IMR-90 (cell line): Measurements from ENCODE around the gene TTC16. TPM values are rescaled to one million over a fixed set of nuclear protein-coding genes. Genes with fewer than 3 reads are reported as not detected.

Source experiments
- ATAC-seq: fragments of 200-7000 bp; cut with Tn5 transposase; 2 replicates; pipeline ENCODE4 v1.9.1; 2020; ENCODE audit warnings: low read depth, mild to moderate bottlenecking, moderate library complexity
- BruUV-seq: library from RNA; stranded (reverse); fragments of 400-500 nt; replicated peaks from 2 replicates; lab custom pipeline; 2021; lab: Mats Ljungman, UMichigan
- CTCF ChIA-PET: fragments of 300-600 bp; formaldehyde crosslinking; extraction: SDS; loops from one replicate; lab custom pipeline; 2021; ENCODE audit warnings: antibody characterized with exemption; lab: Yijun Ruan, JAX
- POLR2A ChIA-PET: fragments of 300-600 bp; sonication (Branson Sonifier 250); formaldehyde crosslinking; loops from one replicate; lab custom pipeline; 2022; ENCODE audit warnings: antibody characterized with exemption; ENCODE audit not compliant: unreplicated experiment; lab: Charles Lee
- DNase-seq: peaks from one replicate; pipeline ENCODE4 v3.0.0; 2013
- H2AFZ ChIP-seq: replicated peaks from 2 replicates; pipeline ENCODE3; 2013; ENCODE audit warnings: low read length, mild to moderate bottlenecking; ENCODE audit not compliant: poor library complexity
- H2AK5ac ChIP-seq: 2 replicates; pipeline ENCODE4 v1.6.1; 2013; ENCODE audit warnings: low read depth, low read length, inconsistent platforms
- H2AK9ac ChIP-seq: replicated peaks from 2 replicates; pipeline ENCODE3; 2013; ENCODE audit warnings: mild to moderate bottlenecking, low read depth, low read length, moderate library complexity; ENCODE audit not compliant: poor library complexity
- H2BK120ac ChIP-seq: 2 replicates; pipeline ENCODE4 v1.6.1; 2013; ENCODE audit warnings: low read depth, low read length, inconsistent platforms
- H2BK15ac ChIP-seq: 3 replicates; pipeline ENCODE4 v1.6.1; 2013; ENCODE audit warnings: low read depth, low read length, inconsistent platforms
- H2BK20ac ChIP-seq: 2 replicates; pipeline ENCODE4 v1.6.1; 2013; ENCODE audit warnings: low read depth, mild to moderate bottlenecking, inconsistent platforms, low read length, moderate library complexity
- H2BK5ac ChIP-seq: 2 replicates; pipeline ENCODE4 v1.6.1; 2013; ENCODE audit warnings: mild to moderate bottlenecking, low read depth, low read length, inconsistent platforms; ENCODE audit not compliant: poor library complexity, severe bottlenecking
- H3K14ac ChIP-seq: replicated peaks from 2 replicates; pipeline ENCODE4 v1.6.1; 2013; ENCODE audit warnings: low read depth, low read length, inconsistent platforms
- H3K18ac ChIP-seq: 2 replicates; pipeline ENCODE4 v1.6.1; 2013; ENCODE audit warnings: low read depth, low read length, control low read depth
- H3K23ac ChIP-seq: 2 replicates; pipeline ENCODE4 v1.6.1; 2013; ENCODE audit warnings: low read depth, low read length, inconsistent platforms
- H3K27ac ChIP-seq: 2 replicates; pipeline ENCODE4 v1.5.1; 2013; ENCODE audit warnings: mild to moderate bottlenecking, control low read depth, low read length; ENCODE audit not compliant: insufficient read depth
- H3K27me3 ChIP-seq: 2 replicates; pipeline ENCODE4 v1.6.1; 2013; ENCODE audit warnings: low read length; ENCODE audit not compliant: control insufficient read depth, insufficient read depth
- H3K36me3 ChIP-seq: 2 replicates; pipeline ENCODE4 v1.6.1; 2013; ENCODE audit warnings: low read length, mixed read lengths; ENCODE audit not compliant: control insufficient read depth, insufficient read depth
- H3K4ac ChIP-seq: 2 replicates; pipeline ENCODE4 v1.6.1; 2013; ENCODE audit warnings: low read depth, low read length, inconsistent platforms
- H3K4me1 ChIP-seq: 2 replicates; pipeline ENCODE4 v1.6.1; 2013; ENCODE audit warnings: low read length, mixed read lengths; ENCODE audit not compliant: control insufficient read depth, insufficient read depth
- H3K4me2 ChIP-seq: 2 replicates; pipeline ENCODE4 v1.6.1; 2013; ENCODE audit warnings: low read depth, mild to moderate bottlenecking, control low read depth, low read length, moderate library complexity
- H3K4me3 ChIP-seq: 2 replicates; pipeline ENCODE4 v1.5.1; 2013; ENCODE audit warnings: low read depth, mild to moderate bottlenecking, control low read depth, low read length, moderate library complexity; ENCODE audit not compliant: insufficient read depth
- H3K56ac ChIP-seq: 2 replicates; pipeline ENCODE4 v1.6.1; 2013; ENCODE audit warnings: low read length, inconsistent platforms; ENCODE audit not compliant: insufficient read depth; ENCODE audit errors: extremely low read depth
- H3K79me1 ChIP-seq, 2 experiments: 2 replicates each; pipeline ENCODE4 v1.6.1; 2013; ENCODE audit warnings: low read length in 2 of 2, inconsistent platforms in 1 of 2, low read depth in 1 of 2
- H3K9ac ChIP-seq: 2 replicates; pipeline ENCODE4 v1.6.1; 2013; ENCODE audit warnings: low read depth, low read length, control low read depth
- H3K9me1 ChIP-seq: 2 replicates; pipeline ENCODE4 v1.6.1; 2013; ENCODE audit warnings: low read length, inconsistent platforms; ENCODE audit not compliant: insufficient read depth
- H3K9me3 ChIP-seq: 2 replicates; pipeline ENCODE4 v1.6.1; 2013; ENCODE audit warnings: low read length; ENCODE audit not compliant: control insufficient read depth, insufficient read depth
- H4K20me1 ChIP-seq: 2 replicates; pipeline ENCODE4 v1.6.1; 2013; ENCODE audit warnings: low read length, inconsistent platforms; ENCODE audit not compliant: insufficient read depth
- H4K5ac ChIP-seq: 2 replicates; pipeline ENCODE4 v1.6.1; 2013; ENCODE audit warnings: mild to moderate bottlenecking, low read depth, low read length, control low read depth
- H4K8ac ChIP-seq, 2 experiments: 2 replicates each; pipeline ENCODE4 v1.6.1; 2013; ENCODE audit warnings: low read depth in 2 of 2, low read length in 2 of 2, control low read depth in 1 of 2, inconsistent platforms in 1 of 2
- H4K91ac ChIP-seq: 2 replicates; pipeline ENCODE4 v1.6.1; 2013; ENCODE audit warnings: low read depth, low read length, inconsistent platforms; ENCODE audit not compliant: insufficient read depth
- MAFK ChIP-seq: IDR thresholded peaks from 2 replicates; pipeline ENCODE4 v1.6.1; 2012; ENCODE audit warnings: low read depth, low read length, improper control_type of control experiment
- MAZ ChIP-seq: IDR thresholded peaks from 2 replicates; pipeline ENCODE4 v1.6.1; 2012; ENCODE audit warnings: low read depth, mild to moderate bottlenecking, low read length, improper control_type of control experiment, moderate library complexity, borderline replicate concordance
- RFX5 ChIP-seq: IDR thresholded peaks from 2 replicates; pipeline ENCODE4 v1.8.0; 2012; ENCODE audit warnings: low read depth, mild to moderate bottlenecking, low read length, moderate library complexity
- WGBS, 2 experiments: methylation state at CpG; one replicate each; pipeline versions ENCODE4 v1.1.5 to v1.1.7; 2013; ENCODE audit warnings: missing lambda C conversion rate in 2 of 2; ENCODE audit not compliant: insufficient read length in 1 of 2; ENCODE audit errors: extremely low coverage in 2 of 2; 5-methylcytosine and 5-hydroxymethylcytosine counted together
- dilution Hi-C: fragments of 300-500 bp; cut with HindIII; formaldehyde crosslinking; loops from one replicate; pipeline ENCODE4 v1.14.3; 2018; ENCODE audit warnings: low sequenced_read_pairs; ENCODE audit not compliant: unreplicated experiment
- in situ Hi-C: fragments of 300-500 bp; cut with MboI; formaldehyde crosslinking; loops from 3 replicates; pipeline ENCODE4 v1.14.3; 2019; ENCODE audit warnings: low sequenced_read_pairs, inconsistent platforms, mixed read lengths
- intact Hi-C: fragments of 100-400 bp; cut with micrococcal nuclease; formaldehyde crosslinking; loops from 2 replicates; pipeline ENCODE4 v1.10.0; 2022
- polyA plus RNA-seq, 3 experiments: library from polyadenylated mRNA; depleted of rRNA; stranded (reverse); fragments of >200 nt; gene quantifications; 2 replicates each; pipeline ENCODE4 v1.2.3, GENCODE V29; 2012; ENCODE audit warnings: low replicate concordance in 1 of 3
- total RNA-seq: library from RNA; depleted of rRNA; stranded (reverse); fragments of >200 nt; gene quantifications from 2 replicates; pipeline ENCODE4 v1.2.3, GENCODE V29; 2012

TTC16 gene
- total and polyA plus RNA-seq, 2 of the 4 experiments (the other 2 are of a cell fraction) = 0.02 TPM; not detected in 1

GRCh38 chr9:127682351-127683136 is 33.3 kb upstream of the TTC16 start:
- no peak overlapping the region for H3K14ac ChIP-seq
- POLR2A ChIA-PET = no interaction called here
- in situ Hi-C loops = no loop called here
- 91% methylated on average over 9 of the region's 23 CpGs; no CpG with 5 or more reads in 1 of the 2 experiments for WGBS, 2 experiments
- DNase-seq (no peak), ATAC-seq (no peak)
- H4K20me1 ChIP-seq = no peaks in the 10 kb centered on the region
- dilution Hi-C loops = no loop called here
- H3K4me1 ChIP-seq = peaks cover 11% of the 10 kb centered on the region
- peaks cover 17% of the 10 kb centered on the region for H3K9me1 ChIP-seq
- H3K4ac ChIP-seq = no peak overlapping the region
- no peaks in the 10 kb centered on the region for H3K27me3 ChIP-seq
- H3K9me3 ChIP-seq = no peaks in the 10 kb centered on the region
- H3K18ac ChIP-seq = no peak overlapping the region
- H2AK9ac ChIP-seq = no peak overlapping the region
- H3K23ac ChIP-seq = no peak overlapping the region
- H2AFZ ChIP-seq = no peak overlapping the region
- BruUV-seq = no TSS peak
- H3K9ac ChIP-seq = no peak overlapping the region
- no peak overlapping the region for H4K5ac ChIP-seq
- H3K27ac ChIP-seq = no peak overlapping the region
- no peak overlapping the region for H3K4me3 ChIP-seq
- H3K4me2 ChIP-seq = no peak overlapping the region
- CTCF ChIA-PET = interaction anchor here (1.1 kb wide), 1 partner anchor 52 kb away, joined by 3 read pairs; the partner anchor contains the start of gene TOR2A
- no peak overlapping the region for H4K8ac ChIP-seq
- no peak overlapping the region for H2BK20ac ChIP-seq
- no peak overlapping the region for H2AK5ac ChIP-seq
- intact Hi-C loops = no loop called here
- H4K91ac ChIP-seq = no peak overlapping the region
- H2BK120ac ChIP-seq = no peak overlapping the region
- no peak overlapping the region for H3K56ac ChIP-seq
- TF ChIP-seq MAFK = peak; percentile 49
- no peak for TF ChIP-seq MAZ
- no peak for TF ChIP-seq RFX5
- no peak overlapping the region for H2BK5ac ChIP-seq
- H3K36me3 ChIP-seq = peaks cover 59% of the 10 kb centered on the region
- no peaks in the 10 kb centered on the region for H3K79me1 ChIP-seq
- no peak overlapping the region for H2BK15ac ChIP-seq
